GM21367 (cell line): Measurements from ENCODE around the gene OR5A2.
"Not testable (repeated sequence)": the region's sequence is repeated elsewhere in the genome, so short reads cannot be mapped to it uniquely, and the experiment has no call there.

Experiments
- ATAC-seq: cut with Tn5 transposase; IDR thresholded peaks from one replicate; pipeline ENCODE4 v1.9.1; 2021; ENCODE audit not compliant: unreplicated experiment

OR5A2 gene

GRCh38 chr11:59400461-59401261, 25.6 kb downstream of the OR5A2 start:
- ATAC-seq: no peak

- ATAC-seq: no peak
These were observed 32.0 kb downstream of the OR5A2 start for GRCh38 chr11:59394186-59394585.

GRCh38 chr11:59380263-59381059, 45.8 kb downstream of the OR5A2 start:
- ATAC-seq: peak; percentile 96

GRCh38 chr11:59372324-59372723, 53.9 kb downstream of the OR5A2 start:
- not testable (repeated sequence) for ATAC-seq

GRCh38 chr11:59368238-59369022, 57.8 kb downstream of the OR5A2 start:
- ATAC-seq: no peak
